Mucosa of descending colon (tissue), 3 donors: ENCODE measurements around the gene GNAQ. TPM values are rescaled to one million over a fixed set of nuclear protein-coding genes. Genes with fewer than 3 reads are reported as not detected.
A peak's percentile ranks its signal among the peaks of the same experiment; 100 is the strongest.
"Not testable (repeated sequence)": the region's sequence is repeated elsewhere in the genome, so short reads cannot be mapped to it uniquely, and the experiment has no call there.

Experiments used
- ATAC-seq: fragments of 200-7000 bp; cut with Tn5 transposase; one replicate; pipeline ENCODE4 v1.9.1; 2020; ENCODE audit warnings: mild to moderate bottlenecking, moderate library complexity
- DNase-seq, 3 donors: peaks; one replicate each; pipeline ENCODE4 v3.0.0-alpha.2; 2020
- H3K36me3 ChIP-seq: fragments of 200-600 bp; one replicate; pipeline ENCODE4 v1.8.0; 2021; ENCODE audit warnings: low read depth, mild to moderate bottlenecking
- H3K4me1 ChIP-seq: fragments of 200-600 bp; one replicate; pipeline ENCODE4 v1.8.0; 2021; ENCODE audit warnings: low read depth, mild to moderate bottlenecking
- H3K4me3 ChIP-seq: fragments of 200-600 bp; one replicate; pipeline ENCODE4 v1.8.0; 2021; ENCODE audit warnings: mild to moderate bottlenecking
- H3K9me3 ChIP-seq: fragments of 200-600 bp; one replicate; pipeline ENCODE4 v1.8.0; 2021; ENCODE audit warnings: mild to moderate bottlenecking
- intact Hi-C, 2 donors: fragments of 100-400 bp; cut with DNase I in 1 of 2; cut with micrococcal nuclease in 1 of 2; formaldehyde crosslinking; loops; one replicate each; pipeline versions ENCODE4 v1.11.0 to v1.11.1; 2022; cut with DNase I, micrococcal nuclease
- total RNA-seq, 3 donors: library from RNA; stranded (reverse); fragmentation: NEBNext Ultra II Directional in 2 of 3; extraction: Animal tissue kit (Norgen Biotek cat#: 25700) in 2 of 3; gene quantifications; one replicate each; pipeline versions ENCODE4 v1.2.1 to v1.2.4, GENCODE V29; 2021 to 2023
- TF ChIP-seq, protein P1 (sequence below): fragments of 200-600 bp; IDR thresholded peaks from one replicate; pipeline ENCODE4 v1.8.0; 2022; ENCODE audit warnings: antibody characterized with exemption, mild to moderate bottlenecking
- donor health status: DM: no; HTN: no; CAD: no; lungs with moderate emphysema.
- donor health status: DM: no; HTN: no; CAD: no.
- donor health status: DM: no; HTN: yes; CAD: no.

Gene GNAQ
- total RNA-seq, 3 donors from 2014 or later = 95.9 to 115 (median 104) TPM

DNA sequence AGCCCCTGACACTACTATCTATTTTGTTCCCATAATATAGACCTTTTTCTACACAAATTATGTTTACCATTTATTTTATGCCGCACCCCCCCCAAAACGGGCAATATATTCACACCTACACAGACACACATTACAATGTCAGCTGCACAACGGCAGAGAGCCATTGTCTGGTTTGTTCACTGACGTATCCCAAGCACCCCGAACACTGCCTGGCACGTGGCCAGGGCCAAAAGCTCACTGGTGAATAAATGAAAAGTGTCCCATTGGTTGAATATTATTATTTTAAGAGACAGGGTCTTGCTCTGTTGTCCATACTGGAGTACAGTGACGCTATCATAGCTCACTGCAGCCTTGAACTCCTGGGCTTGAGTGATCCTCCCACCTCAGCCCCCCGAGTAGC lies 150.5 kb downstream of the GNAQ start:
- DNase-seq (peak; percentile 46 to 56 (median 52)), ATAC-seq (no peak)
- Histone ChIP-seq H3K9me3 (no peaks in the 10 kb centered on the region), H3K4me1 (peaks cover 23% of the 10 kb centered on the region), H3K36me3 (no peaks in the 10 kb centered on the region), H3K4me3 (no peak overlapping the region)
- intact Hi-C loops = loop anchor here in 1 of 2 donors (10.0 kb wide), 1 partner anchor 46 kb away; no protein-coding TSS in a partner anchor
- TF ChIP-seq, protein P1, sequence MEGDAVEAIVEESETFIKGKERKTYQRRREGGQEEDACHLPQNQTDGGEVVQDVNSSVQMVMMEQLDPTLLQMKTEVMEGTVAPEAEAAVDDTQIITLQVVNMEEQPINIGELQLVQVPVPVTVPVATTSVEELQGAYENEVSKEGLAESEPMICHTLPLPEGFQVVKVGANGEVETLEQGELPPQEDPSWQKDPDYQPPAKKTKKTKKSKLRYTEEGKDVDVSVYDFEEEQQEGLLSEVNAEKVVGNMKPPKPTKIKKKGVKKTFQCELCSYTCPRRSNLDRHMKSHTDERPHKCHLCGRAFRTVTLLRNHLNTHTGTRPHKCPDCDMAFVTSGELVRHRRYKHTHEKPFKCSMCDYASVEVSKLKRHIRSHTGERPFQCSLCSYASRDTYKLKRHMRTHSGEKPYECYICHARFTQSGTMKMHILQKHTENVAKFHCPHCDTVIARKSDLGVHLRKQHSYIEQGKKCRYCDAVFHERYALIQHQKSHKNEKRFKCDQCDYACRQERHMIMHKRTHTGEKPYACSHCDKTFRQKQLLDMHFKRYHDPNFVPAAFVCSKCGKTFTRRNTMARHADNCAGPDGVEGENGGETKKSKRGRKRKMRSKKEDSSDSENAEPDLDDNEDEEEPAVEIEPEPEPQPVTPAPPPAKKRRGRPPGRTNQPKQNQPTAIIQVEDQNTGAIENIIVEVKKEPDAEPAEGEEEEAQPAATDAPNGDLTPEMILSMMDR = no peak

DNA sequence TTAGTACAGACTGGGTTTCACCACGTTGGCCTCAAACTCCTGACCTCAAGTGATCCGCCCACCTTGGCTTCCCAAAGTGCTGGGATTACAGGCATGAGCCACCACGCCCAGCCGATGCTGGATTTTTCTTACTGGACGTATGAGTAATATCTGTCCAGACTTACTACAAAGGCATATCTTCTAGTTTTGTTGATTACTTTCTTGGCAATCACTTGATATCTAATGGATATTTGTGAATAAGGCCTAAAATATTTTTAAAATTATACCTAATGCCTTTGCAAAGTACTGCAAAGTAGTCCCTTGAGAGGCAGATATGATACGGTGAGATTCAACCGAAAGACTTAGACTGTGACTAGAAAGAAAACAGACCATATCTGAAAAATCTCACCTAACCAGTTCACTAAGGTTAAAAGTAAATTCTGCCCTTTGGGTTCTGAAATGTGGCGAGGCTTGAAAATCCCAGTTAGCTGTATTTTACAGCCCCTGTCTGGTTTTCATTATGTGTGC lies 152.1 kb downstream of the GNAQ start:
- ATAC-seq (peak; percentile 56), DNase-seq (peak; percentile 58 to 70 (median 63))
- intact Hi-C loops = no loop called here
- TF ChIP-seq, protein P1 = no peak
- Histone ChIP-seq H3K36me3 (no peaks in the 10 kb centered on the region), H3K4me1 (peaks cover 29% of the 10 kb centered on the region), H3K9me3 (no peaks in the 10 kb centered on the region), H3K4me3 (no peak overlapping the region)

DNA sequence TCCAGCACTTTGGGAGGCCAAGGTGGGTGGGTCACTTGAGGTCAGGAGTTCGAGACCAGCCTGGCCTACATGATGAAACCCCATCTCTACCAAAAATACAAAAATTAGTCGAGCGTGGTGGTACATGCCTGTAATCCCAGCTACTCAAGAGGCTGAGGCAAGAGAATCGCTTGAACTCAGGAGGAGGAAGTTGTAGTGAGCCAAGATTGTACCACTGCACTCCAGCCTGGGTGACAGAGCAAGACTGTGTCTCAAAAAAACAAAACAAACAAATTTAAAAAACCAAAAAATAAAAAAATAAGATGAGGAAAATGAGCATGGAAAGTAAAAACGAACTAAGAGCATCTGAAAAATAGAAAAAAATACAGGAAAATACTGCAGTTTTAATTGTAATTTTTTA lies 152.8 kb downstream of the GNAQ start:
- H3K36me3 ChIP-seq, ATAC-seq, intact Hi-C loops, H3K4me3 ChIP-seq, H3K9me3 ChIP-seq, DNase-seq: not testable (repeated sequence)
- H3K4me1 ChIP-seq = peaks cover 29% of the 10 kb centered on the region

DNA sequence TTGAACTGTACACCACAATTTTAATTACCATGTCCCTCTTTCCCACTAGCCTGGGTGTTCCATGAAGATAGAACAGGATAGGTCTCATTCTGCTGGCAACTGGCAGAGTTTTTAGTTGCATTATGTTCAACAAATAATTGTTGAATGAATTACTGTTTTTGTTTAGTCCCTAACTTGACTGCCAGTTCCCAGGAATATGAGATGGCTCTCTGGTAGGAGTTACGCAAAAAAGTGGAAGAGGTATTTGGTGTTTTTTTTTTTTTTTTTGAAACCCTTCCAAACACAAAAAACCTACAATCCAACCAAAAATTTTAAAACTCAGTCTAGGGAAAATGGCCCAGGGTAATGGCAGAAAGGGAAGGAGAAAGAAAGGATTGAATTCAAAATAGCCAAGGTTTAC lies 153.6 kb downstream of the GNAQ start:
- intact Hi-C loops = no loop called here
- peaks cover 29% of the 10 kb centered on the region for H3K4me1 ChIP-seq
- no peaks in the 10 kb centered on the region for H3K36me3 ChIP-seq
- no peaks in the 10 kb centered on the region for H3K9me3 ChIP-seq
- DNase-seq = no peak
- no peak overlapping the region for H3K4me3 ChIP-seq
- TF ChIP-seq, protein P1 = no peak
- ATAC-seq = no peak

DNA sequence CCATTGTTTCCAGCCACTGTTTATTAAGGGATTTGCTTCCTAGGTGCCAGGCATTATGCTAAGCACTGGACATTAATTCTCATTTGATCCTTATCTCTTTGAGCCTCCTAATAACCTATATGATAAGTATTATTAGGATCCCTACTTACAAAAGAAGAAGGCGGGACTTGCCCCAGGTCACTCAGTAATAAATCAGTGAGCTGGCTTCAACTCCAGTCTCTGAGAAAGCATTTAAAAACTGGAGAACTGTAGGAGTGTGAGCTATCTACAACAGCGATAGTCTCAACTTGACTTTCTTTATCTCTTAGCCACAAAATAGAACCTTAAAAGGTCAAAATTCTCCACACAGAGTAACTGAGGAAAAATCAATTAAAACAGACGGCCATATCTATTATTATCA lies 155.0 kb downstream of the GNAQ start:
- intact Hi-C loops = no loop called here
- H3K4me3 ChIP-seq = no peak overlapping the region
- peaks cover 24% of the 10 kb centered on the region for H3K4me1 ChIP-seq
- TF ChIP-seq, protein P1 = no peak
- H3K36me3 ChIP-seq = no peaks in the 10 kb centered on the region
- H3K9me3 ChIP-seq = no peaks in the 10 kb centered on the region
- DNase-seq = no peak
- ATAC-seq = no peak

DNA sequence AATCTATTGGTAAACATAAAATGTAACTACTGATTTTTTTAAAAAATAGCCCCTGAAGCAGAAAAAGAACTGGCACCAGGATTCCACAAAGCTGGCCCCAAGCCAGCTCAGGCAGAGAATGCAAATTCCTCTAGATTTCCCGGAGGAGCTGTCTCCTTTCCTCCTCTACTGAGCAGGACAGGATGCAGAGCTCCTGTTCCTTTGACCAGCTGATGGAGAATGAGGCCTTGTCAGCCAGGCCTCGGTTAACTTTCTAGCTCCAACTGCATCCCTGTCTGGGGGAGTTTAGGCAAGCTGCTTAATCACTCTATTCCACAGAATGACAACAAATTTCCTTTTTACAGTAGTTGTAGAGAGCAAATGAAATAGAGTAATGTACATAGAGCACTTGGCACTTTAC lies 155.5 kb downstream of the GNAQ start:
- intact Hi-C loops = no loop called here
- Histone ChIP-seq H3K9me3 (no peaks in the 10 kb centered on the region), H3K36me3 (no peaks in the 10 kb centered on the region), H3K4me3 (no peak overlapping the region), H3K4me1 (peaks cover 20% of the 10 kb centered on the region)
- DNase-seq (no peak), ATAC-seq (no peak)
- TF ChIP-seq, protein P1 = no peak
